NCI-H446 treated with DMSO at 0.1 percent for 48 hours (cell line): ENCODE data around the gene MAT2A.
"Not testable (repeated sequence)": the region's sequence is repeated elsewhere in the genome, so short reads cannot be mapped to it uniquely, and the experiment has no call there.

Source experiments
- DNase-seq: peaks from one replicate; lab custom pipeline; 2025; lab: John Stamatoyannopoulos, UW

The MAT2A gene

GRCh38 chr2:85524336-85524908 lies 14.5 kb upstream of the MAT2A start:
- no peak for DNase-seq

GRCh38 chr2:85525029-85525428 lies 13.9 kb upstream of the MAT2A start:
- no peak for DNase-seq

DNA sequence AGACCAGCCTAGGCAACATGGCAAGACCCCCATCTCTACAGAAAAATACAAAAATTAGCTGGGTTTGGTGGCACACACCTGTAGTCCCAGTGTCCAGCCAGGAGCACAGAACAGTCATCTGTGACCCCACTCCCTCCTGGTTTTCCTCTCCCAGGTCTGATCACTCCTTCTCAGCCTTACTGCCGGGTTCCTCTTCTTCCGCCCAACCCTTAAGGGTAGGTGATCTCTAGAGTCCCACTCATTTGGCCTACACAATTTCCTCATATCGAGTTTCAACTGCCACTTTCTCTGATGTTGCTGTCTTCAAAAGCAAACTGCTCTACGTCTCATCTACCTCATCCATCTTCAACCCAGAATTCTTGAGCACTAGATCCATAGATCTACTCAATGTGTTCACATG lies 13.4 kb upstream of the MAT2A start:
- DNase-seq = no peak

DNA sequence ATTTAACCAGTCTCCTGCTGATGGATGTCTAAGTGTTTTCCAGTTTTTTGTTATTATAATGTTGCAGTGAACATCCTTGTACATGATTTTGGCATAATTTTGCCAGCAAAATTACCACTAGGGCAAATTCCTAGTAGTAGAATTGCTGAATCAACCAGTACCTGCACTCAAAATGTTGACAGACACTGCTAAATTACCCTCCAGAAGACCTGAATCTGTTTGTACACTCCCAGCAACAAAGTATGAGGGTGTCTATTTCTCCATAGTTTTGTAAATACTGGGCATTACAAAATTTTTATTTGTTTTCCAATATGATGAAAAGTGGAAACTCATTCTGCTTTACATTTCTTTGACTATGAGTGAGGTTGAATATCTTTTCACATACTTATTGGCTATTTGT lies 11.2 kb upstream of the MAT2A start:
- no peak for DNase-seq

DNA sequence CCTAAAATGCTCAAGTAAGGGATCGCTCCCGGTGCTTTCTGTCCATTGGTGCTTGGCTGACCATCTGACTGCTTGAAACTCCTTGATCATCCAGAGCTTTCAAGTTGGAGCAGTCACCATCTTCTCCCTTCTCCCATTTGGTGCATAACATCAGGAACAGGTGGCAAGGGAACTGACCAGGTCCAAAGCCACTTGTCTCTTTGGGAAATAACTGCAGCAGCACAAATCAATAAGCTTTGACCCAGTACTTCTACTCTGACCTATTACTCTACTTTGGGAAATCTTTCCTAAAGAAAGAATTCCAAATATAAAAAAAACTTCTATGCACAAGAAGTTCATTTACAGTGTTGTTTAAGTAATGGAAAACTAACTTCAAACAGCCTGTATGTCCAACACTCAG lies 10.6 kb upstream of the MAT2A start:
- no peak for DNase-seq

- DNase-seq = no peak
Measured at GRCh38 chr2:85529809-85530208, 9.2 kb upstream of the MAT2A start.

DNA sequence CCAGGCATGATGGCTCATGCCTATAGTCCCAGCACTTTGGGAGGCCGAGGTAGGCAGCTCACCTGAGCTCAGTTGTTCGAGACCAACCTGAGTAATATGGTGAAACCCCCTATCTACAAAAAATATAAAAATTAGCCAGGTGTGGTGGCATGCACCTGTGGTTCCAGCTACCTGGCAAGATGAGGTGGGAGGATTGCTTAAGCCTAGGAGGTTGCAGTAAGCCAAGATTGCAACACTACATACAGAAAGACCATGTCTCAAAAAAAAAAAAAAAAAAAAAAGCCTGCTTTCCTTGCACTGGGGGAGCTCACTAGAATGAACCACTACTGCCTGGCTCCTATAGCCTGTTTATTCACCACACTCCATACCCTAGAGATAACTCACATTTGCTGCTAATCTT lies 7.4 kb upstream of the MAT2A start:
- DNase-seq = no peak

- no peak for DNase-seq
Measured at GRCh38 chr2:85534099-85534498, 4.9 kb upstream of the MAT2A start.

- no peak for DNase-seq
Measured at GRCh38 chr2:85534881-85535280, 4.1 kb upstream of the MAT2A start.

- no peak for DNase-seq
Measured at GRCh38 chr2:85536479-85536878, 2.5 kb upstream of the MAT2A start.

DNA sequence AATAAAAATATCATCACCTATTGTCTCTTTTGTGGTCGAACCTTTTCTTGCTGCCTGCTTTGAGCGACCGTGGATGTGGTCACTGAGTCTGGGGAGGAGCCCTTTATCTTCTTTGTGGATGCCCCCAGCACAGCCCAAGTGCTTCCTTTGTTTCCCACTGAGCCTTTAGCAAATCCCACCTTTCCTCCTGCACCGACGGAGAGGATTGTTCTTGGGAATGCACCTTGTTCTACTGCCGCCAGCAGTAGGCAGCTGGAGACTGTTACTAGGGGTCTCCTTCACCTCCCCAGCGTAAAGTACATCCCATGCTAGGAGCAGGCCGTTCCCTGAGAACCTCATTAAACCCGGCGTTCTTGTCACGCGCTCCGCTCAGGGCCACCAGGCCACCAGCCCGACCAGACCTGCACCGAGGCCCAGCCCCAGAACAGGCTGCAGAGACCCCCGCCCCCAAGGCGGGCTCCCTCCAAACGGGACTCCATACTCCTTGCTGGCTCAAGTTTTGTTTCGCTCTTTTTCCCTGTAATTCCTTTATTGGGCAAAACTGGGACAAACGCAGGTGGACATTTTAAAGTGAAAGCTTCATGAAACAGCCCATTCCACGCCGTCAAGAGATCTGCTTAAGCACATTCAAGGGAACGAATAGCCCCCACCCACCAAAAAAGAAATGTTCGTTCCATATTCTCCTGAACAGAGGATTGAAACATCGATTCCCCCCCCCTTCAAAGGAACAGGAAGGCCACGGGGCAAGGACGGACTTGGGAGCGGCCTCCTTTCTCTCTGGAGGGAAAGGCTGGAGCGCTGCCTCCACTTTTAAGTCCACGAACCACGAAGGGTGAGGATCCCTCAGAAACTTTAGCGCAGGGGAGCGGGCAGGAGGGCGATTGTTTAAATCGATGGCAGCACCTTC lies 1.1 kb upstream of the MAT2A start:
- DNase-seq = no peak

GRCh38 chr2:85539361-85540132 lies 579 bp downstream of the MAT2A start:
- peak; percentile 34 for DNase-seq

GRCh38 chr2:85540133-85540648 lies 1.2 kb downstream of the MAT2A start:
- DNase-seq = no peak

- DNase-seq = no peak
Measured at GRCh38 chr2:85541262-85541661, 2.3 kb downstream of the MAT2A start.

- DNase-seq = no peak
Measured at GRCh38 chr2:85541753-85542457, 2.9 kb downstream of the MAT2A start.

DNA sequence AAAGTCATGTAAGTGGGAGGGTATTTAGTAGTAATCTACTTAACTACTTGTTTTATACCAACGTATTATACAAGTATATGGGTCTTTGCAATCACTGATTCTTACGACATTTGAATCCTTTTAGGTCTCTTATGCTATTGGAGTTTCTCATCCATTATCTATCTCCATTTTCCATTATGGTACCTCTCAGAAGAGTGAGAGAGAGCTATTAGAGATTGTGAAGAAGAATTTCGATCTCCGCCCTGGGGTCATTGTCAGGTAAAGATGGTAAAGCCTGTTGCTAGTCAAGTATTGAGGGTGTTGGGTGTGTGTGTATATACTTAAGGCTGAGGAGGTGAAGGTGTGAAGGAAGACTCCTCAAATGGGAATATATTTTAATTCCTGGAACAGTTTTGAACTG lies 3.8 kb downstream of the MAT2A start:
- no peak for DNase-seq

DNA sequence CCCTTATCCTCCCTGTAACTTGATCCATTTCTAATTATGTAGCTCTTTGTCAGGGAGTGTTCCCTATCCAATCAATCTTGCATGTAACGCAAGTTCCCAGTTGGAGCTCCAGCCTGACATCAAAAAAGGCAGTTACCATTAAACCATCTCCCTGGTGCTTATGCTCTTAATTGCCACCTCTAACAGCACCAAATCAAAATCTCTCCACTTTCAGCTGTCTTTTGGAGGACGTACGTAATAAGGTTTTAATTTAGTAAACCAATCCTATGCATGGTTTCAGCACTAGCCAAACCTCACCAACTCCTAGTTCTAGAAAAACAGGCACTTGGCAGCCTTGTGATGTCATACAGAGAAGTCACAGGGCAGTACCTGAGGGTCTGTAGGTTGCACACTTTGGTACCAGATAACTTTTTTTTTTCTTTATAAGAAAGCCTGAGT lies 5.3 kb downstream of the MAT2A start:
- DNase-seq = not testable (repeated sequence)

DNA sequence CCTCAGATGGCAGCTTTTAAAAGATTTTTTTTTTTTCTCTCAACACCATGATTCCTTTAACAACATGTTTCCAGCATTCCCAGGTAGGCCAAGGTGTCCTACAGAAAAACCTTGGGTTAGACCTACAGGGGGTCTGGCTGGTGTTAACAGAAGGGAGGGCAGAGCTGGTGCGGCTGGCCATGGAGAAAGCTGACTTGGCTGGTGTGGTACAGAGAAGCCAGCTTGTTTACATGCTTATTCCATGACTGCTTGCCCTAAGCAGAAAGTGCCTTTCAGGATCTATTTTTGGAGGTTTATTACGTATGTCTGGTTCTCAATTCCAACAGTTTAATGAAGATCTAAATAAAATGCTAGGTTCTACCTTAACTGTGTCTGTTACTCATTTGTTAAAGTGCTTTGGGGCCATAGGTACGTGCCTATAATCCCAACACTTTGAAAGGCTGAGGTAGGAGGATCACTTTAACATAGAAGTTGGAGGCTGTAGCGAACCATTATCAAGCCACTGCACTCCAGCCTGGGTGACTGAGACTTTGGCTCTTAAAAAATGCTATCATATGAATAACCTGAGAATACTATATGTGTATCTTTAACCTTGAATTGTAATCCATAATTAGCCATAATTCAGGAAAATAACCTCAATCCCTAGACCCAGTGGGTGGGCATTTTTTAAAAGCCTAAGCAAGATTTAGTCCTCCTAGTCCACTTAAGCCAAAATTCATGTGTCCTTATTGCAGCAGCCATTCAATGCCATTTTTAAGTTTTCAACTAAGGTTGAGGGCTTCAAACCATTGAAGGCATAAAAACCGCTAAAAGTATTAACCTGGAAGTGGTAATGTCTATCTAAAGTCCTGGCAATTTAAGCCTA lies 6.2 kb downstream of the MAT2A start:
- DNase-seq = not testable (repeated sequence)

DNA sequence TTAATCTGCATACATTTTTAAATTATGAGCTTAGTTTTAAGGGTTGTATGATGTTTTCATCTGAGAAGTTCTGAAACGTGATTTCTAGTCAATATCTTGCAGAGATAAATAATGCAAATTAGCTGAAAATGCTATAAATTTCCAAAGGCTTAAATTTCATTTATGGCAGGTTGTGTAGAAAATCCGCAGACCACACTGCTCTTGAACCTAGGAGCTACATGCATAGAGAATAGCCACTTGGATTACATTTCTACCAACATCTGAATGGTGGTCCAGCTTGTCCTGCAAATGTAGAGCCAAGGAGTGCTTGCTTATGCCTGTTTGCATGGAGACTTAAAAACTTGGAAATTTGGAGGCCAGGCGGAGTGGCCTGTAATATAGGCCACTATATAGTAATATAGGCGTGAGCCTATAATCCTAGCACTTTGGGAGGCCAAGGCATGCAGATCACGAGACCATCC lies 6.8 kb downstream of the MAT2A start:
- no peak for DNase-seq

DNA sequence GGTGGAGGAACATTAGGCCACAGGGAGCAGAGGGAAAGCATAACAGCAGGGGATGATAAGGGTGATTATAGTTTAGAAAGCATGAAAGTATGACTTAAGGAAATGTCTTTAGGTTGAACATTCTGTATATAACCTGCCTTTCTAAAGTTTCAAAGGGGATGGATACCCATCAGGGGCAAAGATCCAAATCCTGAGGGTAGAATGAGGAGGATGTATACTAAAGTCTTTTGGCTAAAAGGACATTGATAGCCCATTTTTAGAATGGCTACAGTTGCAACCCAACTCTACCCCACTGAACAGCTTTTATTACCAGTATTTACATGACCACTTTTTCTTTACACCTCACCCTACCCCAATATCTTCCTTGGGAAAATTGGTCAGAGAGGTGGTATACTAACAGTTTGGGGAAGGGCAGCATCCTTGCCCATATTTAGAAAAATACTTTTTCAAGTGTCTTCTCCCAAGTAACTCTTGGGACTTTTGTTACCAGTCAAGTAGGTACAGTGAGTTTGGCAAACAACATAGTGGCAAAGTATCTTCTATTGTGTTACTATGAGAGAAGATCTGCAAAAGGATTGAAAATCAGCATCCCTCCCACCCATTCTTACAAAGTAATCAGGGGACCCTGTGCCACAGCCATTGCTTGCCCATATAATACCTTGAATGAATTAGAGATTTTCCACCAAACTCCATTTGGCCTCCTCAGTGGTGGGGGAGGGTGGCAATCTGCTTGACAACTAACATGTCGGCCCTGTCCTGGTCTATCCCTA lies 8.3 kb downstream of the MAT2A start:
- DNase-seq = no peak
